Large intestine (tissue), 3 donors: ENCODE measurements around the gene TMEM263. TPM values are rescaled to one million over a fixed set of nuclear protein-coding genes. Genes with fewer than 3 reads are reported as not detected.

Experiments
- DNase-seq, 2 donors: peaks; one replicate each; pipeline versions ENCODE4 v3.0.0 to v3.0.0-alpha.2; 2013
- H3K27ac ChIP-seq: one replicate; pipeline ENCODE4 v1.5.1; 2013; ENCODE audit warnings: low read length
- H3K27me3 ChIP-seq: 2 replicates; pipeline ENCODE4 v1.6.1; 2013; ENCODE audit warnings: low read length; ENCODE audit not compliant: control insufficient read depth, insufficient read depth
- H3K36me3 ChIP-seq: 2 replicates; pipeline ENCODE4 v1.6.1; 2013; ENCODE audit warnings: low read length; ENCODE audit not compliant: control insufficient read depth, insufficient read depth
- H3K4me1 ChIP-seq: one replicate; pipeline ENCODE4 v1.6.1; 2013; ENCODE audit warnings: low read length; ENCODE audit not compliant: control insufficient read depth, insufficient read depth
- H3K4me3 ChIP-seq: one replicate; pipeline ENCODE4 v1.5.1; 2013; ENCODE audit warnings: low read length
- H3K9me3 ChIP-seq: one replicate; pipeline ENCODE4 v1.6.1; 2013; ENCODE audit warnings: mild to moderate bottlenecking, low read depth, low read length, moderate library complexity; ENCODE audit not compliant: control insufficient read depth
- WGBS: methylation state at CpG from one replicate; pipeline ENCODE4 v1.1.5; 2013; ENCODE audit warnings: low lambda C conversion rate; ENCODE audit not compliant: insufficient coverage; 5-methylcytosine and 5-hydroxymethylcytosine counted together
- polyA plus RNA-seq: library from polyadenylated mRNA; unstranded; fragments of 120-200 nt; gene quantifications from one replicate; pipeline ENCODE4 v1.2.1, GENCODE V29; 2013

Gene TMEM263
- polyA plus RNA-seq, 1 donor: 44.4 TPM

GRCh38 chr12:106964526-106964925 is 8.8 kb downstream of the TMEM263 start:
- Histone ChIP-seq H3K27ac (no peak overlapping the region), H3K36me3 (peaks cover 19% of the 10 kb centered on the region), H3K9me3 (no peaks in the 10 kb centered on the region), H3K27me3 (no peaks in the 10 kb centered on the region), H3K4me3 (no peak overlapping the region), H3K4me1 (no peaks in the 10 kb centered on the region)
- WGBS: no CpG with 5 or more reads among the region's 2 CpGs
- no peak for DNase-seq

GRCh38 chr12:106971065-106971464 is 15.4 kb downstream of the TMEM263 start:
- peaks cover 27% of the 10 kb centered on the region for H3K36me3 ChIP-seq
- no peaks in the 10 kb centered on the region for H3K27me3 ChIP-seq
- no peak overlapping the region for H3K27ac ChIP-seq
- no peak for DNase-seq
- H3K4me3 ChIP-seq: no peak overlapping the region
- no CpG with 5 or more reads among the region's 2 CpGs for WGBS
- H3K9me3 ChIP-seq: no peaks in the 10 kb centered on the region
- H3K4me1 ChIP-seq: peaks cover 12% of the 10 kb centered on the region

GRCh38 chr12:106973545-106973944 is 17.8 kb downstream of the TMEM263 start:
- DNase-seq: no peak
- Histone ChIP-seq H3K27me3 (no peaks in the 10 kb centered on the region), H3K27ac (no peak overlapping the region), H3K9me3 (no peaks in the 10 kb centered on the region), H3K36me3 (peaks cover 16% of the 10 kb centered on the region), H3K4me1 (peaks cover 25% of the 10 kb centered on the region), H3K4me3 (no peak overlapping the region)

- no peak overlapping the region for H3K27ac ChIP-seq
- DNase-seq: peak in 1 of 2 donors; percentile 47
- no peaks in the 10 kb centered on the region for H3K9me3 ChIP-seq
- H3K27me3 ChIP-seq: no peaks in the 10 kb centered on the region
- 44% methylated on average over 2 of the region's 3 CpGs for WGBS
- H3K4me1 ChIP-seq: peaks cover 25% of the 10 kb centered on the region
- H3K36me3 ChIP-seq: peaks cover 12% of the 10 kb centered on the region
- H3K4me3 ChIP-seq: no peak overlapping the region
Measured at GRCh38 chr12:106974511-106974910, 18.8 kb downstream of the TMEM263 start.

- H3K4me1 ChIP-seq: peaks cover 25% of the 10 kb centered on the region
- no CpG with 5 or more reads among the region's 8 CpGs for WGBS
Measured at GRCh38 chr12:106975098-106975497, 19.4 kb downstream of the TMEM263 start.

GRCh38 chr12:106975993-106976658 is 20.4 kb downstream of the TMEM263 start:
- peaks cover 25% of the 10 kb centered on the region for H3K4me1 ChIP-seq
- DNase-seq: peak; percentile 32 to 76
- WGBS: 84% methylated on average over 2 of the region's 3 CpGs
- H3K27ac ChIP-seq: no peak overlapping the region
- H3K27me3 ChIP-seq: no peaks in the 10 kb centered on the region
- H3K36me3 ChIP-seq: peaks cover 8% of the 10 kb centered on the region
- no peaks in the 10 kb centered on the region for H3K9me3 ChIP-seq
- no peak overlapping the region for H3K4me3 ChIP-seq

More at GRCh38 chr12:106975098-106975497, 19.4 kb downstream of the TMEM263 start:
- Histone ChIP-seq H3K27me3 (no peaks in the 10 kb centered on the region), H3K9me3 (no peaks in the 10 kb centered on the region), H3K27ac (no peak overlapping the region), H3K36me3 (peaks cover 12% of the 10 kb centered on the region), H3K4me3 (no peak overlapping the region)
- no peak for DNase-seq

- Histone ChIP-seq H3K4me1 (peaks cover 25% of the 10 kb centered on the region), H3K9me3 (no peaks in the 10 kb centered on the region), H3K27me3 (no peaks in the 10 kb centered on the region), H3K4me3 (no peak overlapping the region), H3K36me3 (peaks cover 3% of the 10 kb centered on the region), H3K27ac (no peak overlapping the region)
- WGBS: no CpG with 5 or more reads among the region's 1 CpG
- no peak for DNase-seq
Measured at GRCh38 chr12:106976668-106977067, 21.0 kb downstream of the TMEM263 start.

- Histone ChIP-seq H3K4me1 (peaks cover 25% of the 10 kb centered on the region), H3K4me3 (no peak overlapping the region), H3K27ac (no peak overlapping the region), H3K27me3 (no peaks in the 10 kb centered on the region), H3K36me3 (no peaks in the 10 kb centered on the region), H3K9me3 (no peaks in the 10 kb centered on the region)
- WGBS: 49% methylated on average over 4 of the region's 9 CpGs
- peak in 1 of 2 donors; percentile 17 for DNase-seq
Measured at GRCh38 chr12:106978035-106978800, 22.5 kb downstream of the TMEM263 start.

GRCh38 chr12:106980944-106981343 is 25.2 kb downstream of the TMEM263 start:
- Histone ChIP-seq H3K27ac (no peak overlapping the region), H3K27me3 (no peaks in the 10 kb centered on the region), H3K36me3 (peaks cover 8% of the 10 kb centered on the region), H3K4me3 (no peak overlapping the region), H3K9me3 (no peaks in the 10 kb centered on the region), H3K4me1 (peaks cover 16% of the 10 kb centered on the region)
- WGBS: no CpG with 5 or more reads among the region's 7 CpGs
- DNase-seq: no peak

GRCh38 chr12:106981788-106982187 is 26.1 kb downstream of the TMEM263 start:
- H3K36me3 ChIP-seq: peaks cover 8% of the 10 kb centered on the region
- no CpG with 5 or more reads among the region's 3 CpGs for WGBS
- H3K9me3 ChIP-seq: no peaks in the 10 kb centered on the region
- DNase-seq: no peak
- no peak overlapping the region for H3K4me3 ChIP-seq
- H3K27me3 ChIP-seq: no peaks in the 10 kb centered on the region
- H3K4me1 ChIP-seq: peaks cover 12% of the 10 kb centered on the region
- no peak overlapping the region for H3K27ac ChIP-seq
